ENCODE results near the gene CARF. TPM values are rescaled to one million over a fixed set of nuclear protein-coding genes. Genes with fewer than 3 reads are reported as not detected.

Gene CARF
- total and polyA plus RNA-seq, 2 of the 13 experiments (the other 11 are each of a cell fraction or from before 2014, with no cell fraction given) = 3.0 to 5.4 TPM

DNA sequence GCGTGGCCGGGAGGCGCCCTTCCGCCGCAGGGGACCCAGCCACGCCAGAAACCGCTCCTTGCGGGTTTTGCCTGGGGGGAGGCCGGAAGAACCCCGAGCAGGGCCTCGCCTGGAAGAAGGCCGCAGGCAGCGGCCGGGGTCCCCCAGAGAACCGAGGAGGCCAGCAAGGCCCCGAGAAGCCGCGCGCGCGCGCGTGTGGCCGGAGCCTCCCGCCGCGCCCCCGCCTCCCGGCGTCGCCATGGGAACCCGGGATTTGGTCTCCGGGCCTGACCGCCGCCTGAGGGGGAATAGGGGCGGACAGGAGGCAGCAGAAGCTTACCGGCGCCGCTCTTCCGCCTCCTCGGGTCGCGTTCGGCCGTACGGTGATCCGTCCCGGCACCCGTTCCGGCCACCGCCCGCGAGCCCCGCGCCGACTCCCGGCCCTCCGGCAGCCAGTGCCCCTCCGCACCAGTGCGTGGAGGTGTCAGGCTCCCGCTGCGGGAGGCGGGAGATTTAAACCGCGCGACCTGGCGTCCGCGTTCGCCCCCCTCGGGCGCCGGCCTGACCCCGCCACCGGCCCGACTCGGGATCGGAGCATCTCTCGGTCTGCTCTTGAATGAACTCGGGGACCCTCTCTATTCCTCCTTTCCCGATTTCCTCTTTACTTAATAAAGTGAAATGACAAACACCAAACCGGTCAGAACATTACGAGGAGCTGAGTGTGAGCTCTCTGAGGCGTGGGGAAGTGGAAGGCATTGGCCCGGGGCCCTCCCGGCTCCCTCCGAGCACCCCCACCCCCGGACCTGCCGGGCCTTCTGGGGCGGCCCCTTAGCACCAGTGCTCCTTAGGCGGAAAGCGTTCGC is 40.6 kb upstream of the CARF start, which contains the start of gene ICA1L (continued):
- TF ChIP-seq, protein P1, sequence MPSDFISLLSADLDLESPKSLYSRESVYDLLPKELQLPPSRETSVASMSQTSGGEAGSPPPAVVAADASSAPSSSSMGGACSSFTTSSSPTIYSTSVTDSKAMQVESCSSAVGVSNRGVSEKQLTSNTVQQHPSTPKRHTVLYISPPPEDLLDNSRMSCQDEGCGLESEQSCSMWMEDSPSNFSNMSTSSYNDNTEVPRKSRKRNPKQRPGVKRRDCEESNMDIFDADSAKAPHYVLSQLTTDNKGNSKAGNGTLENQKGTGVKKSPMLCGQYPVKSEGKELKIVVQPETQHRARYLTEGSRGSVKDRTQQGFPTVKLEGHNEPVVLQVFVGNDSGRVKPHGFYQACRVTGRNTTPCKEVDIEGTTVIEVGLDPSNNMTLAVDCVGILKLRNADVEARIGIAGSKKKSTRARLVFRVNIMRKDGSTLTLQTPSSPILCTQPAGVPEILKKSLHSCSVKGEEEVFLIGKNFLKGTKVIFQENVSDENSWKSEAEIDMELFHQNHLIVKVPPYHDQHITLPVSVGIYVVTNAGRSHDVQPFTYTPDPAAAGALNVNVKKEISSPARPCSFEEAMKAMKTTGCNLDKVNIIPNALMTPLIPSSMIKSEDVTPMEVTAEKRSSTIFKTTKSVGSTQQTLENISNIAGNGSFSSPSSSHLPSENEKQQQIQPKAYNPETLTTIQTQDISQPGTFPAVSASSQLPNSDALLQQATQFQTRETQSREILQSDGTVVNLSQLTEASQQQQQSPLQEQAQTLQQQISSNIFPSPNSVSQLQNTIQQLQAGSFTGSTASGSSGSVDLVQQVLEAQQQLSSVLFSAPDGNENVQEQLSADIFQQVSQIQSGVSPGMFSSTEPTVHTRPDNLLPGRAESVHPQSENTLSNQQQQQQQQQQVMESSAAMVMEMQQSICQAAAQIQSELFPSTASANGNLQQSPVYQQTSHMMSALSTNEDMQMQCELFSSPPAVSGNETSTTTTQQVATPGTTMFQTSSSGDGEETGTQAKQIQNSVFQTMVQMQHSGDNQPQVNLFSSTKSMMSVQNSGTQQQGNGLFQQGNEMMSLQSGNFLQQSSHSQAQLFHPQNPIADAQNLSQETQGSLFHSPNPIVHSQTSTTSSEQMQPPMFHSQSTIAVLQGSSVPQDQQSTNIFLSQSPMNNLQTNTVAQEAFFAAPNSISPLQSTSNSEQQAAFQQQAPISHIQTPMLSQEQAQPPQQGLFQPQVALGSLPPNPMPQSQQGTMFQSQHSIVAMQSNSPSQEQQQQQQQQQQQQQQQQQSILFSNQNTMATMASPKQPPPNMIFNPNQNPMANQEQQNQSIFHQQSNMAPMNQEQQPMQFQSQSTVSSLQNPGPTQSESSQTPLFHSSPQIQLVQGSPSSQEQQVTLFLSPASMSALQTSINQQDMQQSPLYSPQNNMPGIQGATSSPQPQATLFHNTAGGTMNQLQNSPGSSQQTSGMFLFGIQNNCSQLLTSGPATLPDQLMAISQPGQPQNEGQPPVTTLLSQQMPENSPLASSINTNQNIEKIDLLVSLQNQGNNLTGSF (CRISPR knock-in tag; IDR thresholded peaks at IDR 0.05) = peak; percentile 63; the same call in 1 of the 2 replicates
- TF ChIP-seq, protein P2, sequence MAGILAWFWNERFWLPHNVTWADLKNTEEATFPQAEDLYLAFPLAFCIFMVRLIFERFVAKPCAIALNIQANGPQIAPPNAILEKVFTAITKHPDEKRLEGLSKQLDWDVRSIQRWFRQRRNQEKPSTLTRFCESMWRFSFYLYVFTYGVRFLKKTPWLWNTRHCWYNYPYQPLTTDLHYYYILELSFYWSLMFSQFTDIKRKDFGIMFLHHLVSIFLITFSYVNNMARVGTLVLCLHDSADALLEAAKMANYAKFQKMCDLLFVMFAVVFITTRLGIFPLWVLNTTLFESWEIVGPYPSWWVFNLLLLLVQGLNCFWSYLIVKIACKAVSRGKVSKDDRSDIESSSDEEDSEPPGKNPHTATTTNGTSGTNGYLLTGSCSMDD (CRISPR knock-in tag; IDR thresholded peaks at IDR 0.05) = no peak
- TF ChIP-seq ADNP (CRISPR knock-in tag; IDR thresholded peaks at IDR 0.05) = no peak
- TF ChIP-seq ZBTB42 (CRISPR knock-in tag; IDR thresholded peaks at IDR 0.05) = peak; percentile 82; the same call in 1 of the 2 replicates
- TF ChIP-seq, protein P3, sequence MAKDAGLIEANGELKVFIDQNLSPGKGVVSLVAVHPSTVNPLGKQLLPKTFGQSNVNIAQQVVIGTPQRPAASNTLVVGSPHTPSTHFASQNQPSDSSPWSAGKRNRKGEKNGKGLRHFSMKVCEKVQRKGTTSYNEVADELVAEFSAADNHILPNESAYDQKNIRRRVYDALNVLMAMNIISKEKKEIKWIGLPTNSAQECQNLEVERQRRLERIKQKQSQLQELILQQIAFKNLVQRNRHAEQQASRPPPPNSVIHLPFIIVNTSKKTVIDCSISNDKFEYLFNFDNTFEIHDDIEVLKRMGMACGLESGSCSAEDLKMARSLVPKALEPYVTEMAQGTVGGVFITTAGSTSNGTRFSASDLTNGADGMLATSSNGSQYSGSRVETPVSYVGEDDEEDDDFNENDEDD (CRISPR knock-in tag; IDR thresholded peaks at IDR 0.05; ENCODE audit: borderline replicate concordance) = peak; percentile 94
- TF ChIP-seq TAF1 (CRISPR knock-in tag; IDR thresholded peaks at IDR 0.05) = peak; percentile 39; the same call in 1 of the 2 replicates
- TF ChIP-seq NFIC (IDR thresholded peaks at IDR 0.05; ENCODE audit: low read length) = no peak
- 0 out of 2 replicates have a peak, but pooled peaks have one; percentile 64 for TF ChIP-seq ZNF556 (CRISPR knock-in tag; IDR thresholded peaks at IDR 0.05; ENCODE audit: borderline replicate concordance)
- no peak for TF ChIP-seq ZNF644 (CRISPR knock-in tag; IDR thresholded peaks at IDR 0.05; ENCODE audit: low read depth)
- TF ChIP-seq PLRG1 (conservative IDR thresholded peaks at IDR 0.05) = no peak
- no peak for TF ChIP-seq ZFP37 (CRISPR knock-in tag; IDR thresholded peaks at IDR 0.05; ENCODE audit: borderline replicate concordance)
- TF ChIP-seq, protein P4, sequence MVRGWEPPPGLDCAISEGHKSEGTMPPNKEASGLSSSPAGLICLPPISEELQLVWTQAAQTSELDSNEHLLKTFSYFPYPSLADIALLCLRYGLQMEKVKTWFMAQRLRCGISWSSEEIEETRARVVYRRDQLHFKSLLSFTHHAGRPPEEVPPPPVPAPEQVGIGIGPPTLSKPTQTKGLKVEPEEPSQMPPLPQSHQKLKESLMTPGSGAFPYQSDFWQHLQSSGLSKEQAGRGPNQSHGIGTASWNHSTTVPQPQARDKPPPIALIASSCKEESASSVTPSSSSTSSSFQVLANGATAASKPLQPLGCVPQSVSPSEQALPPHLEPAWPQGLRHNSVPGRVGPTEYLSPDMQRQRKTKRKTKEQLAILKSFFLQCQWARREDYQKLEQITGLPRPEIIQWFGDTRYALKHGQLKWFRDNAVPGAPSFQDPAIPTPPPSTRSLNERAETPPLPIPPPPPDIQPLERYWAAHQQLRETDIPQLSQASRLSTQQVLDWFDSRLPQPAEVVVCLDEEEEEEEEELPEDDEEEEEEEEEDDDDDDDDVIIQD (CRISPR knock-in tag; IDR thresholded peaks at IDR 0.05; ENCODE audit: low read depth) = no peak
- TF ChIP-seq BCL3 (CRISPR knock-in tag; IDR thresholded peaks at IDR 0.05) = 0 out of 2 replicates have a peak, but pooled peaks have one; percentile 57
- no peak for TF ChIP-seq SMC3 (IDR thresholded peaks at IDR 0.05; ENCODE audit: low read length)
- peak; percentile 80 for TF ChIP-seq ZC3H13 (CRISPR knock-in tag; IDR thresholded peaks at IDR 0.05)
- no peak for TF ChIP-seq RXRB (CRISPR knock-in tag; IDR thresholded peaks at IDR 0.05; ENCODE audit: borderline replicate concordance)
- no peak for TF ChIP-seq HDAC6 (IDR thresholded peaks at IDR 0.05; ENCODE audit: low read depth, low read length)
- TF ChIP-seq PAWR (CRISPR knock-in tag; IDR thresholded peaks at IDR 0.05; ENCODE audit: borderline replicate concordance) = no peak
- no peak for TF ChIP-seq EP300 (IDR thresholded peaks at IDR 0.05; ENCODE audit: low read depth in 2 of 2, low read length in 2 of 2)
- TF ChIP-seq EP300 (CRISPR knock-in tag; IDR thresholded peaks at IDR 0.05; ENCODE audit: borderline replicate concordance) = no peak

All from HepG2 (cell line).